OCI-LY3 (cell line): ENCODE data around the gene AKR1C2.
"Not testable (repeated sequence)": the region's sequence is repeated elsewhere in the genome, so short reads cannot be mapped to it uniquely, and the experiment has no call there.

Experiments
- H2AFZ ChIP-seq: fragments of 200-600, 300-600 bp; shearing (Covaris generic); 2 replicates; pipeline ENCODE4 v1.6.0; 2014; ENCODE audit warnings: antibody characterized with exemption, low read depth, low read length
- H3K27ac ChIP-seq: fragments of 200-600, 300-600 bp; sonication (generic); 2 replicates; pipeline ENCODE4 v1.5.1; 2014; ENCODE audit warnings: mild to moderate bottlenecking, low read length, moderate library complexity, mixed read lengths
- H3K27me3 ChIP-seq: fragments of 200-600, 300-600 bp; sonication (generic); 2 replicates; pipeline ENCODE4 v1.6.1; 2014; ENCODE audit warnings: low read depth, low read length, mixed read lengths
- H3K36me3 ChIP-seq: fragments of 200-600, 300-600 bp; sonication (generic); replicated peaks from 2 replicates; pipeline ENCODE3; 2014; ENCODE audit warnings: low read depth, low read length, mixed read lengths
- H3K4me1 ChIP-seq: fragments of 300-600, 200-600 bp; sonication (generic); 2 replicates; pipeline ENCODE4 v1.6.1; 2014; ENCODE audit warnings: low read length, mixed read lengths
- H3K4me2 ChIP-seq: fragments of 200-600, 300-600 bp; sonication (generic); 2 replicates; pipeline ENCODE4 v1.6.1; 2014; ENCODE audit warnings: low read length, mixed read lengths
- H3K4me3 ChIP-seq: fragments of 300-600, 200-600 bp; sonication (generic); 2 replicates; pipeline ENCODE4 v1.5.1; 2014; ENCODE audit warnings: antibody characterized with exemption, mild to moderate bottlenecking, low read length, moderate library complexity
- H3K79me2 ChIP-seq: fragments of 300-600, 200-600 bp; shearing (Covaris generic); 2 replicates; pipeline ENCODE4 v1.6.1; 2014; ENCODE audit warnings: mild to moderate bottlenecking, low read length, mixed read lengths
- H3K9ac ChIP-seq: fragments of 300-600, 200-600 bp; shearing (Covaris generic); 2 replicates; pipeline ENCODE4 v1.6.0; 2014; ENCODE audit warnings: mild to moderate bottlenecking, low read length, moderate library complexity
- H3K9me3 ChIP-seq: fragments of 200-600, 300-600 bp; shearing (Covaris generic); 2 replicates; pipeline ENCODE4 v1.6.1; 2014; ENCODE audit warnings: low read length, mixed read lengths; ENCODE audit not compliant: insufficient read depth
- H4K20me1 ChIP-seq: fragments of 200-600, 300-600 bp; sonication (generic); 2 replicates; pipeline ENCODE4 v1.6.1; 2016; ENCODE audit warnings: low read length, mixed read lengths; ENCODE audit not compliant: insufficient read depth

Gene AKR1C2

GRCh38 chr10:4965763-4966162, 37.9 kb downstream of the AKR1C2 start:
- H2AFZ ChIP-seq, H4K20me1 ChIP-seq, H3K27ac ChIP-seq, H3K4me3 ChIP-seq, H3K27me3 ChIP-seq, H3K36me3 ChIP-seq, H3K4me2 ChIP-seq, H3K4me1 ChIP-seq, H3K9me3 ChIP-seq, H3K79me2 ChIP-seq, H3K9ac ChIP-seq: not testable (repeated sequence)

GRCh38 chr10:4963815-4964154, 39.9 kb downstream of the AKR1C2 start:
- not testable (repeated sequence) for H3K4me2 ChIP-seq, H3K4me3 ChIP-seq, H3K4me1 ChIP-seq, H3K36me3 ChIP-seq, H3K27me3 ChIP-seq, H3K9ac ChIP-seq, H2AFZ ChIP-seq, H3K27ac ChIP-seq, H3K79me2 ChIP-seq, H3K9me3 ChIP-seq, H4K20me1 ChIP-seq

- not testable (repeated sequence) for H3K36me3 ChIP-seq, H3K4me3 ChIP-seq, H3K4me1 ChIP-seq, H3K9ac ChIP-seq, H2AFZ ChIP-seq, H4K20me1 ChIP-seq, H3K27me3 ChIP-seq, H3K79me2 ChIP-seq, H3K9me3 ChIP-seq, H3K4me2 ChIP-seq, H3K27ac ChIP-seq
These were observed 40.5 kb downstream of the AKR1C2 start, which contains the start of gene AKR1C1 for GRCh38 chr10:4962876-4963814. Gene AKR1C1, plus strand, starts transcription at chr10:4963415. Its CDS starts 30 bp downstream, at chr10:4963445.

GRCh38 chr10:4962308-4962707, 41.3 kb downstream of the AKR1C2 start:
- not testable (repeated sequence) for H3K27ac ChIP-seq, H3K4me3 ChIP-seq, H3K9me3 ChIP-seq, H3K4me1 ChIP-seq, H2AFZ ChIP-seq, H3K27me3 ChIP-seq, H3K9ac ChIP-seq, H4K20me1 ChIP-seq, H3K79me2 ChIP-seq, H3K36me3 ChIP-seq, H3K4me2 ChIP-seq

- not testable (repeated sequence) for H4K20me1 ChIP-seq, H3K9ac ChIP-seq, H3K4me3 ChIP-seq, H3K9me3 ChIP-seq, H3K27ac ChIP-seq, H3K27me3 ChIP-seq, H2AFZ ChIP-seq, H3K4me1 ChIP-seq, H3K36me3 ChIP-seq, H3K79me2 ChIP-seq, H3K4me2 ChIP-seq
These were observed 42.1 kb downstream of the AKR1C2 start for GRCh38 chr10:4961558-4961957.

GRCh38 chr10:4956955-4957645, 46.6 kb downstream of the AKR1C2 start:
- H3K4me3 ChIP-seq, H4K20me1 ChIP-seq, H3K36me3 ChIP-seq, H2AFZ ChIP-seq, H3K9me3 ChIP-seq, H3K9ac ChIP-seq, H3K27ac ChIP-seq, H3K79me2 ChIP-seq, H3K4me2 ChIP-seq, H3K27me3 ChIP-seq, H3K4me1 ChIP-seq: not testable (repeated sequence)

GRCh38 chr10:4956088-4956487, 47.6 kb downstream of the AKR1C2 start:
- not testable (repeated sequence) for H3K27ac ChIP-seq, H3K4me2 ChIP-seq, H3K79me2 ChIP-seq, H3K36me3 ChIP-seq, H3K4me3 ChIP-seq, H3K9ac ChIP-seq, H3K4me1 ChIP-seq, H3K27me3 ChIP-seq, H2AFZ ChIP-seq, H3K9me3 ChIP-seq, H4K20me1 ChIP-seq
